Lung microvascular endothelial cell (primary cell): ENCODE results near the gene GALK2. TPM values are rescaled to one million over a fixed set of nuclear protein-coding genes. Genes with fewer than 3 reads are reported as not detected.
"Not testable (repeated sequence)": the region's sequence is repeated elsewhere in the genome, so short reads cannot be mapped to it uniquely, and the experiment has no call there.

Source experiments
- DNase-seq, 2 donors: peaks; one replicate each; pipeline versions ENCODE4 v3.0.0 to v3.0.0-alpha.2; 2010; ENCODE audit warnings: low read depth in 2 of 2
- total RNA-seq: library from RNA; depleted of rRNA; stranded (reverse); fragments of >200 nt; gene quantifications from 2 replicates; pipeline ENCODE4 v1.2.1, GENCODE V29; 2014

GALK2 gene
- total RNA-seq, 1 donor from 2014 or later = 41.3 TPM

DNA sequence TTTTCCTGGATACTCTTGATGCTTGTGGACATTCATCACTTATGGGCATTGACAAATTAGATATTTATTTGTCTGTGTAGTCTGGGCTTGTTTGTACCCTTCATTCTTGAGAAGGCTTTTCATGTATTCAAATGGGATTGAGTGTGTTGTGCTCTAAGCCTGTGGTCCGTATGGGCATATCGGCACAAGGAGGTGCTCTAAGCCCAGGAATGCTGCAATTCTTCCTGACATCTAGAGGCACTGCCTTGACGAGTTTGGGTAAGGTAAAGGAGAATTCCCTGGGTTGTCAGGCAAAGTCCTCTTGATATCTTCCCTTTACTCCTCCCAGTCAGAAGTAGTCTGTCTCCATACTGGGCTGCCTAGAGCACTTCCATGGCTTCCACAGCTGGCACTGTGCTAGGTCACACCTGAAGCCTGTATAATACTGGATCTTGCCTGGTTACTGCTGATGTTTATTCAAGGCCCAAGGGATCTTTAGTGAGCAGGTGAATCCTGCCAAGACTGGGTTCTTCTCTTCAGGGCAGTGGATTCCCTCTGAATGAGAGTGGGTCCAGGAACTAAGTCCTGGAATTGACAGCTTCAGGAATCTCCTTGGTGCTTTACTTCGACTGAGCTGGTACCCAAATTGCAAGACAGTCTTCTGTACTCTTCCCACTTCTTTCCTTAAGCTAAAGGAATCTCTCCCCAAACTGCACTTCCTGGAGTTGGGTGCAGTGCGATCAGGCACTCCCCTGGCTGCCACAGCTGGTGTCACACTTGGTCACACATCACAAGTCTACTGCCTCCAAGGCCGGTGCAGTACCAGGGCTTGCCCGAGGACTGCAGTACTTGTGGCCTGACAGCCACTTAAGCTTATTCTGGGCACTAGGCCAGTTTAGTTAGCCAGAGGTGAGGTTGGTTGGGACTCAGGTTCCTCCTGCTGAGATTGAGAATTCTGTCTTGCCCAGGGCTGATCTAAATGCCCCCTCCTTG lies 46.0 kb downstream of the GALK2 start:
- no peak for DNase-seq

DNA sequence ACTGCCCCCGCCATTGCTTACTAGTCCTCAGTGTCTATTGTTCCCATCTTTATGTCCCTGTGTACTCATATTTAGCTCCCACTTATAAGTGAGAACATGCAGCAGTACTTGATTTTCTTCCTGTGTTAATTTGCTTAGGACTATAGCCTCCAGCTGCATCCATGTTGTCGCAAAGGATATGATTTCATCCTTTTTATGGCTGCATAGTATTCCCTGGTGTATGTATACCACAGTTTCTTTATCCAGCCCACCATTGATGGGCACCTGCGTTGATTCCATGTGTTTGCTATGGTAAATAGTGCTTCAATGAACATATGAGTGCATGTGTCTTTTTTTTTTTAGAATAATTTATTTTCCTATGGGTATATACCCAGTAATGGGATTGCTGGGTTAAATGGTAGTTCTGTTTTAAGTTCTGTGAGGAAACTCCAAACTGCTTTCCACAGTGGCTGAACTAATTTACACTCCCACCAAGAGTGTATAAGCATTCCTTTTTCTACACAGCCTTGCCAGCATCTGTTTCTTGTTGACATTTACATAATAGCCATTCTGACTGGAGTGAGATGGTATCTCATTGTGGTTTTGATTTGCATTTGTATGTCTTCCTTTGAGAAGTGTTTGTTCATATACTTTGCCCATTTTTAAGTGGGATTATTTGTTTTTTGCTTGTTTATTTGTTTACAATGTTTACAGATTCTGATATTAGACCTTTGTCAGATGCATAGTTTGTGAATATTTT lies 53.7 kb downstream of the GALK2 start:
- no peak for DNase-seq

DNA sequence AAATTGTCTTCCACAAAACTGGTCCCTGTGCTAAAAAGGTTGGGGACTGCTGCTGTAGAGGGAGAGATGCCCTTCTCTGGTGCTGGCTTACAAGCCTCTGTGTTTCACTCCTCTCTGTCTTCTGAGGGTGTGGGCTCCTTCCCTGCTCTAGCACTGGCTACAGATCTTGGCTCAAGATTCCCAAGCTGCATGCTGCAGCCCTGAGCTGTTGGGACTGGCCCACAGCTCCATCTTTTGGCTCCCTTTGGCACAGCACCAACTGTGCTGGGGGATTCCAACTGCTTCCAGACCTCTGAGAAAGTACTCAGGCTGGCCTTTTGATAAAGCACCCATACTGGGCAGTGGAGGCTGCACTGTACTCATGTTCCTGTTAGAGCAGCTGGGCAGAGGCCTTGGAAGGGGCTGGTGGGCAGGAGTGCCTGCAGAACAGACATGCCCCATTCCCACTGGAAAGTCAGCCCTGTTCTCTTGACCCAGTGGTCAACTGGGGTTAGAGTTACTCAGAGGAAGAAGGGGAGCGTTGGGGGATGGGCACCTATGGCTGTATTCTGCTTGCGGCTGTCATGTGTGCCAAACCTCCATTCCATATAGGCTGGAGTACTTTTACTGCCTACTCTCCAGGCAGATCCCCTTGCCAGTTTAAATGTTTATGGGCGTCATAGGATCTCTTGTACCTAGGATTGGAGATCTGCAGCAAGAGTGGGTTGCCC lies 55.7 kb downstream of the GALK2 start:
- peak; percentile 5 to 59 for DNase-seq

DNA sequence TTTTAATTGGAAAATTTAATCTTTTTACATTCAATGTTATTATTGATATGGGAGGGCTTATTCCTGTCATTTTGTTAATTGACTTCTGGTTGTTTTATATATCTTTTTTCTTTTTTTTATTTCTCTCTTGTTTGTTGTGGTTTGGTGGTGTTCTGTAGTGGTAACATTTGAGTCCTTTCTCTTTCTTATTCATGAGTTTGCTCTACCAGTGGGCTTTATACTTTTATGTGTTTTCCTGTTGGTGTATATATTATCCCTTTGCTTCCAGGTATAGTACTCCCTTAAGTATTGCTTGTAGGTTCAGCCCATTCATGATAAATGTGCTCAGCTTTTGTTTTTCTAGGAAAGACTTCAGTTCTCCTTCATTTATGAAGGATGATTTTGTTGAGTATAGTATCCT lies 57.6 kb downstream of the GALK2 start:
- no peak for DNase-seq

DNA sequence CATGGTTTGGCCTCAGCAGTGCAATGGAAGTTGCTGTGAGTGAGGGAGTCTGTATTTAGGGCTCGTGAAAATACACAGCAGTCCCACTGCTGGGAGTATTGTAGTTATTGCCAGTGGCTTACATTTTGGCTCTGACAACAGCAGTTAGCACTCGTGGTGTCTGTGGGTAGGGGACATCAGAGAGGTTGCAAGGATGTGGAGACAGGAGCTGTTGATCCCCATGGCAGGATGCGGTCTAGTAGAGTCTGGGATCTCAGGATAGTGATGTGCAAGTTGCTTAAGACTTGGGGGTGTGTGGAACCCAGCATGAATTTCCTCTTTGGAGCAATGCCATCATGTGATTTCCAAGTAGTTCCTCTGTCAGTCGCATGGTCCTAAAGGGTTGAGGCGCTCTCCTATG lies 59.9 kb downstream of the GALK2 start:
- no peak for DNase-seq

DNA sequence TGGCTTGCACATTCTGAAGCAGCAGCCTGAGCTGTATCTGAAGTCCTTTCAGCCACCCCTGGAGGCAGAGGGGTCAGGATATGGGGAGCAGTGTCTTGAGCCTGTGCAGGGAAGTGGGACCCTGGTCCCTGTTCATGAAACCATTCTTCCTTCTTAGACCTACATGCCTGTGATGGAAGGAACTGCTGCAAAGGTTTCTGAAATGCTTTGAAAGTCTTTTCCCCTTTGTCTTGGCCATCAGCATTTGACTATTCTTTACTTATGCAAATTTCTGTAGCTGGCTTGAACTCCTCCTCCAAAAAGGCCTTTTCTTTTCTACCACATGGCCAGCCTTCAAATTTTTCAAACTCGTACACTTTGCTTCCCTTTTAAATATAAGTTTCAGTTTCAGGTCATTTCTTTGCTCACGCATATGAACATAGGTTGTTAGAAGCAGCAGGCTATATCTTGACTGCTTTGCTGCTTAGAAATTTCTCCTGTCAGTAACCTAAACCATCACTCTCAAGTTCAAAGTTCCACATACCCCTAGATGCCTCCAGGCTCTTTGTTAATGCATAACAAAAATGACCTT lies 62.3 kb downstream of the GALK2 start:
- DNase-seq = no peak

DNA sequence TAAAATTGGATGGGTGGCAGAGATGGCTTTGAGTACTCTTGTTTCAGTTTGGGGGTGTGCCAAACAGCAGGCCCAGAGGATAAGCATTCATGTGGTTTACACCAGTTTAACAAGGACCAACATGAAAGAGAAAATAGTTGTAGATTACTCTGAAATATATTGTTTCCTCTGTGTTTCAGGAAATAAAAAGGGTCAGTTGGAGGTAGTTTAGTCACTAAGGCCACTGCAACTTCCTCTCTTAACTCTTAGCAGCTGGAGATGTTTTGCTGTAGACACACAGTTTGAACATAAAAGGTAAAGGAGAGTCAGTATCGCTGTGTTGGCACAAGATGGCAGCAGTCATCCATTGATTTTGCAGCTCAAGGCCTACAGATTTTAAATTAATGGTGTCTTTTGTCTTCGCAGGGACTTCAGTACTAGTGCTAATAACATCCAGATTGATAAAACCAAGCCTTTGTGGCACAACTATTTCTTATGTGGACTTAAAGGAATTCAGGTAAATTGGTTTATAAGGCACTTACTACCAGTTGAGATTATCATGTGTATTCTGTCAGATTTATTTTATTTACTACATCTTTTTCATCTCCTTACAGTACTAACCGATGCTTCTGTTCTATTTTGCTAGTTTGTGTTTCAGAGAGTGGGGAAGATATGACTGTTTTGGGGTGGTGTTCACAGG lies 65.5 kb downstream of the GALK2 start:
- DNase-seq = peak; percentile 82 to 91

DNA sequence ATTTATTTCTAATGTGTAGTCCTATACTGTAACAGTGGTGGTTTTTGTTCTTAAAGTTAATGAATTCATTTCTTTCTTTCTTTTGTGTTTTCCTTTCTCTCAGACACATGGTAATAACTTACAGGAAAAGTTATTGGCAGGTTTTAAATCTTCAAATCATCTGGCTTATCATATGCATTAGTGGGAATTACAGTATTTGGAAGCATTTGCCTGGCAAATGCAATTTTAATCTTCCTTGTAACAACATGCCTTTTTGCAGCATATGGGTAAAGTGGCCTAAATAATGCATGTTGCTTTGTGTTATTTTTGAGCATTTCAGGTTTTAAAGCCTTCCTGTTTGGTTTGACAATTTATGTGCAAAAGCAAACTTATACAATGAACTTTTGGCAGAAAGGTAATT lies 66.8 kb downstream of the GALK2 start:
- DNase-seq = no peak

DNA sequence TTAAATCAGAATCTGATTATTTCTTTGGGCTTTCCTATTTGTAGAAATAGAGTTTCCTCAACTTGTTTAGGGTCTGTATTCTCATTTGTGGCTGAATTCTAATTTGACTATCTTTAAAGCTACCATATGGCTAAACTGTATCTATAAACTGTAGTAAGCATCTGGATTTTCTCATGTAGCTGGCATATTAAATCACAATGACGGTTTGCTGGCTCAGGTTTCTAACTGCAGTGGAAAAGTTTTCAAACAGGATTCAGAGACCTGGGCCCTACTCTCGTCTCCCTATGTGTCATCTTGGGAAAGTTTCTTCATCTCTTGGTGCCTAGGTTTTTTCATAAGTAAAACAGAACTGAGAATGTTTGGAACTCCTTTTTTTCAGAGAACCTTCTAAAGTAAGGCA lies 68.3 kb downstream of the GALK2 start:
- DNase-seq = no peak

DNA sequence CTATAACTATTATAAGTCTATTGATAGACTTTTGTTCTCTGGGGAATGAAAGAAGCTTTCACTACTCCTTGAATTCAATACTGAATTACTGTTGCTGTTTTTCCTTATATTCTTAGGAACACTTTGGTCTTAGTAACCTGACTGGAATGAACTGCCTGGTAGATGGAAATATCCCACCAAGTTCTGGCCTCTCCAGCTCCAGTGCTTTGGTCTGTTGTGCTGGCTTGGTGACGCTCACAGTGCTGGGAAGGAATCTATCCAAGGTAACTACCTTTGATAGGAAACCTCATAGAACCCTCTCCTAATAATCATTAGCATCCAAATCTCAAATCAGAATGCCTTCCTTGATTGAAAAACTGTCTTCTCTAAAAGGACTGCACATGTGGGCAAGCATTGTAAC lies 69.1 kb downstream of the GALK2 start:
- no peak for DNase-seq

DNA sequence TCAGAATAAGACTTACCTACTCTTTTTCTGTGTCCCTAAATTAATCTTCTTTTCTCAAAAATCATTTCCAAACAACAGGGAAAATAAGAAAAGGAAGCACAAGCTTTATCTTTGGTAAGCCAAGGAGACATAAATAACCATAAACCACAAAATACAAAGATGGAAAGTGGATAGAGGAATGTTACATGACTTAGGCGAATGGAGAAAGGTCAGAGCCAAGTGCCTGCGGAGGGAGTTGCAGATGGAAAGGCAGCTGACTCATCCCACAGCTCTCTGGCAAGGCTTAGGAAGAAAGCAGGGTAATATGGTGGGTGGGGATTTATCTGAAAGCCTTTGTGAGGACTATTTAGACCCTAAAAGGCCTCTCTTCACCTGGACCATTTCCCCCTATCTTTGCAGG lies 72.8 kb downstream of the GALK2 start:
- peak in 1 of 2 donors; percentile 52 for DNase-seq

DNA sequence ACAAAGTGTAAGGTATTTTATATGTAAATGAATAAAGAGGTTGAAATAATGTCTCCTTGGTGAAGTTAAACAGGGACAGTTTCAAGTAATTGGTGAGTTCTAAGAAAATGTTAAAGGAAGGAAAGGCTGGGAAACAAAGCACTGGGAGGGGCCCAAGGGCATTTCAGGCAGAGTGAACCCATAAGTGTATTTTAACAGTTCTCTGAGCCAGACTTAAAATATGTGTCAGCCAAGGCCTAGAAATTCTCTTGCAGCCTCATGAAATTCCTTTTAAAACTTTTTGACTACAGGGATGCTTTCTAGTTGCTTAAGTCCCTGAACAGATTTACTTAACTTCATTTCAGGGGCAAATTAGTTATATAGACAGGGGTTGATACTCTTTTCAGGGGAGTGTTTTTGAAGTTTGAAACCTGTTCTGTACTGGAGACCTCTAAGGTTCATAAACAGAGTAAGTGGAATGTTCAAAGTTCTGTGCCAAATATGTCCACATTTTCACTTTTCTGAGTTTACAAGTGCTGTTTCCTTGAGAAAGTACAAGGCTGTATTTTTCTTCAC lies 77.6 kb downstream of the GALK2 start:
- DNase-seq = no peak

DNA sequence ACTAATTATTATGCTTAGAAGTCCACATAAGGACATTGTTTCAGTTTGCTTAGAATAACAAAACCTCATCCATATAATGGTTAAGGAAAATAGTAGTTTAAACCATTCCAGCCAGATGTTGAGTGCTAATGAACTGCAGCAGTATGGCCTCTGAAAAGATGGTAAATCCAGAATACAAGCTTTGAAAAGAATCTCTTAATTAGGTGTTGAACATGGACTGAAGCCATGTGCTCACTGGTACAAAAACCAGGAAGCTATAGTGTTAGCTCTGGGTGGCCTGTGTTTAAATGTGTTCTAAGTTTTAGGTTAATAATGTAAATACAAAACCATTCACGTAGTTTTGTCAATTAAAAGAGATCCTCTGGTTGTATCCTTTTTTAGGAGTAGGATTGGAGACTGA lies 78.2 kb downstream of the GALK2 start:
- no peak for DNase-seq

DNA sequence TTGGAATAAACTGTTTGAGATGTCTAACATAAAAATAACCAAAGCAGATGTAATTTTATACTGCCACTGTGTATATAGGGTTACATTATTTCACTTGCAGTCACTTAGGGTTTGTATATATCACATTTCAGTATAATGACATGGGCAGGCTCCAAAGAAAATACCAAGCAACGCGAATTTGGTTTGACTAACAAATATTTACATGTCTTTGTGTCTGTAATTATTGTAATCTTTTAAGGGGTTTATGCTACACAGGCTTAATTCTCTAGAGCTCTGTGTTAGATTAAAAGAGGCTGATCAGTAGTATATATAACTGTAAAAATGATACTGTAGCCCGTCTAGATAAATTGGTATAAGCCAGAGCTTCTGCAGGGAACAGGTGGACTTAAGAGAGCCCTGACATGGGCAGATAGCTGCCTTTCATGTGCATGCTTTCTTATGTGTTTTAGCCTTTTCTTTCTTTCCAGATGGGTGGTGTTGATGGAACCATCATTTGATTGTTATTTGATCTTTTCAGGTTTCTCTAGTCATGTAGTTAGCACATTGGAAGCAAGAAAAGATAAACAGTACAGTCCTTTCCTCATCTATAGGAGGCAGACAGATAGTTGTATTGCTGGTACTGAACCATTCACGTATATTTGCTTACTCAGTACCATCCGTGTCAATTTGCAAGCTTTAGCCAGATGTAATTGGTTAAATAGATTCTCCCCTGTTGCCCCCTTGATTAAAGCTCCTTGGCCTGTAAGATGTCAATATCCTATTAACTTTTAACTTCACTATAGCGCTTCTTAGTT lies 86.1 kb downstream of the GALK2 start:
- DNase-seq = no peak

DNA sequence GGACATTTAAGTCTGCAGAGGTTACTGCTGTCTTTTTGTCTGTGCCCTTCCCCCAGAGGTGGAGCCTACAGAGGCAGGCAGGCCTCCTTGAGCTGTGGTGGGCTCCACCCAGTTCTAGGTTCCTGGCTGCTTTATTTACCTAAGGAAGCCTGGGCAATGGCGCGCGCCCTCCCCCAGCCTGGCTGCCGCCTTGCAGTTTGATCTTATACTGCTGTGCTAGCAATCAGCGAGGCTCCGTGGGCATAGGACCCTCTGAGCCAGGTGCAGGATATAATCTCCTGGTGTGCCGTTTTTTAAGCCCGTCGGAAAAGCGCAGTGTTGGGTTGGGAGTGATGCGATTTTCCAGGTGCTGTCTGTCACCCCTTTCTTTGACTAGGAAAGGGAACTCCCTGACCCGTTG lies 95.1 kb downstream of the GALK2 start:
- not testable (repeated sequence) for DNase-seq

DNA sequence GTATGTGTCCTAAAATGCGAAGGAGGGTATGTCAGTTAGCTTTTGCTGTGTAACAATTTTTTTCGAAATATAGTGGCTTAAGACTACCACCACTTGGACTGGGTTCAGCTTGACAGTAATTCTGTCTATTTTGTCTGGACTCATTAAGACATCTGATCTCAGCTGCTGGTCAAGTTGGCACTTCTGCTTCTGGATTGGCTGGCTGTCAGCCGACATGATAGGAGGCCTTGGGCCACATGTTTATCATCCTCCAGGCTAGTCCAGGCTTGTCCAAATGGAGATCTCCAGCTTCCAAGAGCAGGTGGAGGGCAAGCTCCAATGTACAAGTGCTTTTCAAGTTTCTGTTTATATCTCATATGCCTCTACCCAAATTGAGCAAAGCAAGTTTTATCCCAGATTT lies 95.9 kb downstream of the GALK2 start:
- DNase-seq = no peak

DNA sequence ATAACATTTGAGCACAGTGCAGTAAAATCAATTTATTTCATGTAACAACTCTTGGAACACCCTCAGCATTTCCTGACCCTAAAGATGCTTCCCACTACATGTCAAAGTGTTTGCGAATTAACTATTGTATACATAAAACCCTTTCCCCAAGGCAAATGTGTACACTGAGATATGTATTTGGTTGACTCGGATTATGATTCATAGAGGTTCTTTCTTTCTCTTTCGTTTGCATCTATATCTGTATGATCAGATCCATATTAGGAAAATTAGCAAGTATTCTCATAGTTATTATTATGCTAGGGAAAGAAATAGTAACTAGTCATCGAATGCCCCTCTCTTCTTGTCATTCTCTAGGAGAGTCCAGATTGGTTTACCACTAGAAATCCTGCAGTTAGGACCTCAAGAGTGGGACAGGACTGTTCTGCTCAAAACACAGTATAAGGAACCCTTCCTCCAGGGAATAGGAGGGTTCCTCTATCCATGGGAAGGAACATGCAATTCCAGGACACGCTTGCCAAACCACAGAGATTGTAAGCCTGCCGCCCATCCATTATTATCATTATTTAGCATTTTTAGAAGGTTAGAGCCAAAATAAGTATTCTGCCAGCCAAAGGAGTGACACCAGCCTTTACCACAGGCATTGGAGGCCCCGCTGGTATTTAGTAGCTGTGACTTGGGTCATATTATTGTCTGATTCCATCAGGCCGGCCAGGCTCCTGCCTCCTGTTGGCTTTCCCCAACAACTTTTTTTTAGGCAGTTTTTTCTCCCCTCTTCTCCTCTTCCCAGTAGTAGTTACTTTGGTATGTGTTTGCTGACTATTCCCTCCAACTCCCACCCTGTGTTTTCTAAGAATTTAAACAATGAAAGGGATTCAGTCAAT lies 100.7 kb downstream of the GALK2 start:
- DNase-seq = no peak

DNA sequence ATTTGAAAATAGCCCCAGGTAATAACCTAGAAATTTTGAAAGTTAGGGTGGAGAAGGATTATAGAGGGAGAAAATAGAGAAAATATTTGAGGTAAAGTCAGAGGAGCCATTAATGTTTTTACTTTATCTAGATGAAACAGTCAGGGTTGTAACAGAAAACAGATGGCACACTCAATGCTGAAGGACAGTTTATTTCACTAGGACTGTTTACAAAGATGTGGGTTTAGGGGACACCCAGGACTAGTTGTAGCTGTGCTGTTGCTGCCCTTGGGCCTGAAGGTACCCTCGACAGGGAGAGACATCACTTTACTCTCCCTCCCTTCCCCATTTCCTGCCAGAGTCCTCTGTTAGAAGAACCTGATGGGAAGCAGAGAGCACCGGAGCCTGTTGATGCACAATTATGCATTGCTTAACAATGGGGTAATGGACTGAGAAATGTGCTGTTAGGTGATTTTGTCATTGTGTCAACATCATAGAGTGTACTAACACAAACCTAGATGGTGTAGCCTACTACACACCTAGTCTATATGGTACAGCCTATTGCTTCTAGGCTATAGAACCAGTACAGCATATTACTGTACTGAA lies 103.8 kb downstream of the GALK2 start:
- DNase-seq = no peak

DNA sequence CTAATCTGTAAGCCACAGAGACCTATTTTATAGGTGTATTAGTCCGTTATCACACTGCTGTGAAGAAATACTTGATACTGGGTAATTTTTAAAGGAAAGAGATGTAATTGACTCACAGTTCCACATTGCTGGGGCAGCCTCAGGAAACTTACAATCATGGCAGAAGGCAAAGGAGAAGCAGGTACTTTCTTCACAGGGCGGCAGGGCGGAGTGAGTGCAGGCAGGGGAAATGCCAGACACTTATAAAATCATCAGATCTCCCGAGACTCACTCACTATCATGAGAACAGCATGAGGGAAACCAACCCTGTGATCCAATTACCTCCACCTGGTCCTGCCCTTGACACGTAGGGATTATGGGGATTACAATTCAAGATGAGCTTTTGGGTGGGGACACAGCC lies 108.7 kb downstream of the GALK2 start:
- no peak for DNase-seq
